GM19240 (cell line): Measurements from ENCODE around the gene PKD1L1.
"Not testable (repeated sequence)": the region's sequence is repeated elsewhere in the genome, so short reads cannot be mapped to it uniquely, and the experiment has no call there.

Experiments
- DNase-seq: peaks from one replicate; pipeline ENCODE4 v3.0.0; 2011; ENCODE audit warnings: low spot score; ENCODE audit not compliant: insufficient read length

Gene PKD1L1

GRCh38 chr7:47775238-47775637 lies 173.0 kb downstream of the PKD1L1 start:
- no peak for DNase-seq

GRCh38 chr7:47772492-47772891 lies 175.8 kb downstream of the PKD1L1 start:
- DNase-seq = no peak

DNA sequence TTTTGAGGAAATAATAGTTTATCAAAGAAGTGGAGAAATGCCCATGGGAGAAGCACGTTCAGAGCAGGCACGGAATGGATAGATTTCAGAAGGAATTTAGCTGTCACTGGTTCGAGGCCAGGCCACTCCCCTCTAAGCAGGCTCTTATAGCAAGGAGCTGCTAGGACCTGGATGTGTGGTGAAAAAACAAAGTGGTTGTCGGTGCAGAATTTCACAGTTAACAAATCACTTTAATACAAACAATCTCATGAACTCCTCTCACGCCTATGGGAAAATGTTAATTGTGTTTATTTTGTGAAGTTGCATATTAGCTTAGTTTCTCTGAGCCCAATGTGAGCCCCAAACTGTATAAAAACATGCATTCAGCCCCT lies 176.3 kb downstream of the PKD1L1 start:
- DNase-seq = no peak

DNA sequence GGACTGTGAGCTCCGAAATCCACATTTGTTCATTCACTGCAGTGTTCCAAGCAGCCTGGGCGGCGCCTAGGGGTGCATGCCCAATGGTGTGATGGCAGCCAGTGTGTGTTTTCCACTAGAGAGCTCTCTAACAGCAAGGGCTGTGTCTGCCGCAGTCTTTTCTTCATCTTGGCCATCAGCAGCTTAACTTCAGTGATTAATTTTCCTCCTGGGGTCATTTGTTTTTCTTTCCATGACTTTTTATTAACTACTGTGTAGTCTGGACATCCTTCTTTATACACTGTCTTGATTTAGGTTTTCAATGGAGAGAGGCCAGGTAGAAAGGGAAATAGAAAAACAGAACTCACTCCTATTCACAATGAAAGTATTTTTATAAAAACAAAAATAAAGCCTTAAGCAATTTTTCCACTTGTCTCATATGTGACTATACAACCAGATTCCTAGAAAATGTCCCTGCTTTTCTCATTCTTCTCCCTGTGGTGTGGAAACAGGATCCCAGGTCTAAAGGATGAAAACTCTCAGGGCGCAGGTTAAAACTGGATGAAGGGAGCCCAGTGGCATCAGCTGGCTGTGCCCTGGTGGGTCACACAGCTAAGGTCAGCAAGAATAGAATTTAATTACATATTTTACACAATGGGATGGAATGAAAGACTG lies 176.8 kb downstream of the PKD1L1 start:
- DNase-seq = no peak

- DNase-seq = no peak
These were observed 182.1 kb downstream of the PKD1L1 start for GRCh38 chr7:47766126-47766525.

DNA sequence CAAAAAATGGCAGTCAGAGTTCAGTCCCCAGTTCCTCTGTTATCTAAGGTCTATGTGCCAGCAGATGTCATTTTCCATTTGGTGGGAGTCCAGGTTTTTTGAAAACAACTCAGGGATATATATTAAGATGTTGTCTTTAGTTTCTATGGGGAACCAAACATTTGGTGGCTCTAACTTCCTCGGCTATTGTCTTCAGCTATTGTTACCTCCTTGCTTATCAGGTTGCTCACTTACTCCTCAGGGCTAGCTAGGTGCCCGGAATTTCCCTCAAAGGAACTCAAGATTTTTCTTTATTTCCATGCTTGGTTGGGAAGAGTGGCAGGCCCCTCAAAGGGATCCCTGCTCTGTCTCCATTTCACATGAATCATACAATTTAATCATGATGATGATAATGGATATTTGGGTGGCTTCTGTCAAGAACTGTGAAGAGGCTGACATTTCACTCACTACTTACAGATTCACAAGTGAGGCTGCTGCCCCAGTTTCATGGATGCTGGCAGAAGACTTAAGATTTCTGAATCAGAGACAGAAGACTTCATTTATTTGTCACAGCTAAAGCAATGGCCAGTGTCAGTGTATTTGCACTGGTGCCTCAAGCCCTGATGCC lies 182.8 kb downstream of the PKD1L1 start:
- DNase-seq = no peak

DNA sequence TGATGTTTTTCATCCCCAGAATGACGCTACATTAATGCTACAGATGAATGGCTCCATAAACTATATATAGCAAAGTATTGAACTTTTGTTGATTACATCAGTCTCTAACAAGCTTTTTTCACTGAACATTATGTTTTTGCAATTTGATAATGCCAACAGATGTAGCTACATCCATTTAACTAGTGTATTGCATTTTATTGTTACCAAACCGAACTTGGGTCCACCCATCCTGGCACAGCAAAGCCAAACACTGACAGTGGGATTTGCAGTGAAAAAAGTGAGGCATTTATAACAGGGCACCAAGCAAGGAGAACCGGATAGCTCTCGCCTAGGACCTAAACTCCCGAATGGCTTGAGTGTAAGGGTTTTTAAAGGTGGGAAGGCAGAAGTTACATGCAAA lies 183.5 kb downstream of the PKD1L1 start:
- DNase-seq = no peak

DNA sequence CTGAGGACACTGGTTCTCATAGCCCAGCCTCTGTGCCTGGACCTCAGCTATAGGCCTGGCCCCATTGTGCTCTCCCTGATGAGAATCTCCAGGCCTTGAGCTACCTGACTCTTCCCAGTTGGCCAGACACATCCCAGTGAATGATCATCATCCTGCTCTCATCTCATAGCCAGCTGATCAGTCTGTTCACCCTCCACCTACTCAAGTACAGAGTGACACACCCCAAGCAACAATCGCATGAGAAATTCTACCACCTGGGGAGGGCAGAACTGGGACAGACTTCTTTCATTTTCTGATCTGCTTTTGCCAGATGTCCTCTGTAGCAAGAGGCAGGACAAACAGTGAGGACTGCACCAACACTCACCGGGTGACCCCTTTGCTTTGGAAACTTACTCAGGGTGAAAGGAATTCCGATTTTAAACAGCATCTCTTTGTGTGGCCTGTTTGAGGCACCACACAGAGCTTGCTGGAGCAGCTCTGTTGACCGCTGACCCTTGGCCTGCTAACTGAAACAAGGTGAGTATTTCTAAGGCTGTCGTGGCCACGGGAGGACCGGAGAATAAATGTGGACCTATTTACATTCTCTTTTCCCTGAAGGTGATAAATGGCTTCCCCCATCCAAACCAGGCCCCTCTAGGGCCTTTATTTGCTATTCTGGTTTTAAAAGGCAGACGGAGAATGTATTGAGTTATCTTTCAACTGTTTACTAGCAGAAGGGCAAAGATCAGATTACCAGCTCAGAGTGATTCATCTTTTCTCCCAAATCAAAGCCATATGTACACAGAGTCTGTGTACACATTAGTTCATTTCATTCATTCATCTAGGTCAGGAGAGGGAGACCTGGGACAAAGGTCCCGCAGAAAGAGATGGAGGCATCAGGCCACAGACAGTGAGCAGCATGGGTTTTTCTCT lies 184.9 kb downstream of the PKD1L1 start:
- no peak for DNase-seq

DNA sequence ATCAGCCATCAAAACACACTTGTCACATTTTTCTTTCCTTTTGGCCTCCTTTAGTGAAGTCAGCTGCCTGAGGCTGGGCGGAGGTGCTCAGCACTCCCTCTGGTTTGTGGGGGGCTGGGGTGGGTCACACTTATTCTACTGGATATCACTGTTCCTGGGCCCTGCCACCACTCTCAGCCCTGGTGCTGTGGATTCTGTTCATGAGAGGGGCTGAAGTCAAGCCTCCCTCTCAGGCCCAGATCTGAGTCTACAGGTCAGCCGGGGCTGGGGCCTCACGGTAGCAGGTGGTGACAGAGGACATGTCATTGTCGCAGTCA lies 185.6 kb downstream of the PKD1L1 start:
- no peak for DNase-seq

DNA sequence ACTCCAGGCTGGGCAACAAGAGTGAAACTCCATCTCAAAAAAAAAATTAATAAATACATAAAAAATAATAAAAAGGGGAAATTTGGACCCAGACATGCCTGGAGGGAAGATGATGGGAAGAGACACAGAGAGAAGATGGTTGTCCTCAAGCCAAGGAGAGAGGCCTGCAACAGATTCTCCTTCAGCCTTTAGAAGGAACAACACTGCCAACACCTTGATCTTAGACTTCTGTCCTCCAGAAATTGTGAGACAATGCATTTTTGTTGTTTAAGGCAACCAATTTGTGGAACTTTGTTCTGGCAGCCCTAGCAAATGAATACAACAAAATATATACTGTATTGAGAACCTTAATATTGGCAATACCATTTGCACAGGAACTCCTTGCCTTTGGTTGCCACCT lies 186.1 kb downstream of the PKD1L1 start:
- no peak for DNase-seq

- DNase-seq = no peak
These were observed 189.1 kb downstream of the PKD1L1 start for GRCh38 chr7:47759056-47759706.

DNA sequence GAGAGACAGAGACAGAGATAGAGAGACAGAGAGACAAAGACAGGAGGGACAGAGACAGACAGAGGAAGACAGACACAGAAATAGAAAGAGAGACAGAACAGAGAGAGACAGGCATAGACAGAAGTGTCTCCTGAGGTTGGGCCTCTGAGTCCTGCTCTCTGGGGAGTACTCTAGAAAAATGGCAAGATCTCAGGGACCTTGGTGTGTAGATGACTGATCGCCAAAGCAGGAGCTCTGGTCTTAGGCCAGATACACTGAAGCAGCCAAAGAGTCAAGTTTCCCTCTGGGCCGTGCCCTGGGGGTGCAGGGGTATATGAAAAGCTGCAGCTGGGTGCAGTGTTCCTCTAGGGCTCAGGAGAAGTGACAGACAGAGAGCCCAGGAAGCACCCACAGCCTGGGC lies 189.7 kb downstream of the PKD1L1 start:
- DNase-seq = no peak

DNA sequence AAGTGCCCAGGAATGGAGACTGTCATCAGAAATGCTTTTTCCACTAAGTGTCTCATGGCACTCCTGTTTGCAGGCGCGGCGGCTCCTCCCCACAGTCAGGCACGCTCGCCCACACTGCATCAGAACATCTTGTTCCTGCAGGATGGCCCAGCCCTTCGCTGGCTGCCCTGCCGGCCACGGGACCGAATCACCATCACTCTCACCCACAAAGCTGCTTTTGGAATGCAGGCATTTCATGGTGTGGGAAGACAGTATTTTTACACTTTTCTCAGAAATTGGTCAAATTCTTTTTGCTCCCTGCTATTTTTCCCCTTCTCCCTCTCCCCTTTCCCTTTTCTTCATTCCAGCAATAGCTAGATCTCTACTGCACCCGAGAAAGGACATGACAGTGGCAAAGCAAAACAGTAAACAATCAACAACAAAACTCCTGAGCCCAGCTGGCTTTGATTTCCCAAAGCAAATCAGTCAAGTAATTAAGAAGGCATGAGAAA lies 190.3 kb downstream of the PKD1L1 start:
- DNase-seq = no peak

DNA sequence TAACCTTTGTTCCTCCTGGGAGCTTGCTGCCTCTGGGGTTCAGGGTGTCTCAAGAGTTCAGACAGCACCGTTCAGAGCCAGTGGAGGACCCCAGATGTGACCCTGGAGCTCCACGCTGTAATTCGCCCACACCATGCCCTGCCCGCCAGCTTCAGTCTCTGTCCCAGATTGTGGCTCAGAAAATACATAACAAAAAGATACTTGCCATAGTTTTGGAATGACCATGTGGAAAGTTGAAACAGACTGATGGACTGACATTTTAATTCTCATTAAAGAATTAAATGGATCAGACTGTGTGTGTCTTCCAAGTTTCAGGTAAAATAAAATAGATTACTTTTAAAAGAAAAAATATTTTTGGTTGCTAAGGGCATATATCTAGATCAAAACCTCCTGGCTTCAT lies 191.6 kb downstream of the PKD1L1 start:
- DNase-seq = no peak

DNA sequence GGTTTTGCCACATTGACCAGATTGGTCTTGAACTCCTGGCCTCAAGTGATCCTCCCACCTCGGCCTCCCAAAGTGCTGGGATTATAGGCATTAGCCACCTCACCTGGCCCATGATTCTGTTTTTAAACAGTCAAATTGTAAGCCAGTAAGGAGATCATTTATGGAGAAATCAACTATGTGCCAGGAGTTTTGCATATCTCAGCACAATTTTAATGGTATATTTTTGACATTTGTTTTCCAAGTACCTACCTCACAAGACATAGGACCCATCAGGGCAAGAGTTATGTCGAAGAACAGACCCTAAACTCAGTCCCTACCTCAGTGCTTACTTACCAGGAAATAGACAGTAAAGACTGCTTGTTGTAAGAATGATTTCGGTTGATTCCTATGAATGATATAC lies 193.0 kb downstream of the PKD1L1 start:
- DNase-seq = no peak

GRCh38 chr7:47751724-47752123 lies 196.5 kb downstream of the PKD1L1 start:
- DNase-seq = not testable (repeated sequence)

- no peak for DNase-seq
These were observed 197.2 kb downstream of the PKD1L1 start for GRCh38 chr7:47751043-47751442.

DNA sequence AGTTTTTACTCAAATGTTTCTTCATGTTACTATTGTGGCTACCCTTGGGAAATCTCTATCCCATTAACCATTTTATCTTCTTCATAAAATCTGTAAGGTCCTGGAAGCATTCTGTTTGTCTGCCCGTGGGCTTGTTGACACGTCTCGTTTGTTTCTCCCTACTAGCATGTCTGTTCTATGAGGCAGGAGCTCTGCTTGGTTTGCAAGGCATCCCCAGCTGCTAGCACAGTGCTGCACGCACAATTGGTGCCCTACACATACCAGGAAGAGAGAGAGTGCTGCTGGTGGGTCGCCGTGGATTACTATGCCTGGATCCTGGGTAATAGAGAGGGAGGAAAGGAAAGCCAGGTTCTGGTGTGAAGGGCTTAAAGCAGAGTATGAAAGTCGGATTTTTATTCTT lies 200.2 kb downstream of the PKD1L1 start:
- DNase-seq = no peak

GRCh38 chr7:47747160-47747559 lies 201.1 kb downstream of the PKD1L1 start:
- no peak for DNase-seq

DNA sequence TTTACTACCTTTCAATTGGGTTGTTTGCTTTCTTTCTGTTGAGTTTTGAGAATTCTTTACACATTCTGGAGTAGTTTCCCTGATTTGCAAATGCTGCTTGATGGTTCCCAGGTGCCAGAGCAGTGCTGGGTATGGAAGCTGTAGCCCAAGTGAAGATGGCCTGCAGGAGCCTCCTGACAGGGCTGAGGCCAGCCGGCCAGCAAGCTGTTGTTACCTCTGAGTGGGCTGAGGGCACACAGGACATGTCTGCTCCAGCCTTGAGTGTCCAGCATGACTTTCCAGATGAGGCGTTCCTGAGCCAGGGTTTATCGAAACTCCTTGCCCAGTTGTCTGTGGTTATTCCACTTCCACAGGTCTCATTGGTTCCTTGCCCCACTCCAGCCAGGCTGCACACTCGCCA lies 201.8 kb downstream of the PKD1L1 start:
- no peak for DNase-seq

GRCh38 chr7:47744883-47745282 lies 203.4 kb downstream of the PKD1L1 start:
- no peak for DNase-seq

GRCh38 chr7:47743965-47744591 lies 204.2 kb downstream of the PKD1L1 start:
- DNase-seq = no peak
